Measurements from ENCODE around the gene VPS51. TPM values are rescaled to one million over a fixed set of nuclear protein-coding genes. Genes with fewer than 3 reads are reported as not detected.

Gene VPS51
- total and polyA plus RNA-seq, 2 of the 13 experiments (the other 11 are each of a cell fraction or from before 2014, with no cell fraction given): 76.3 to 90.6 TPM

DNA sequence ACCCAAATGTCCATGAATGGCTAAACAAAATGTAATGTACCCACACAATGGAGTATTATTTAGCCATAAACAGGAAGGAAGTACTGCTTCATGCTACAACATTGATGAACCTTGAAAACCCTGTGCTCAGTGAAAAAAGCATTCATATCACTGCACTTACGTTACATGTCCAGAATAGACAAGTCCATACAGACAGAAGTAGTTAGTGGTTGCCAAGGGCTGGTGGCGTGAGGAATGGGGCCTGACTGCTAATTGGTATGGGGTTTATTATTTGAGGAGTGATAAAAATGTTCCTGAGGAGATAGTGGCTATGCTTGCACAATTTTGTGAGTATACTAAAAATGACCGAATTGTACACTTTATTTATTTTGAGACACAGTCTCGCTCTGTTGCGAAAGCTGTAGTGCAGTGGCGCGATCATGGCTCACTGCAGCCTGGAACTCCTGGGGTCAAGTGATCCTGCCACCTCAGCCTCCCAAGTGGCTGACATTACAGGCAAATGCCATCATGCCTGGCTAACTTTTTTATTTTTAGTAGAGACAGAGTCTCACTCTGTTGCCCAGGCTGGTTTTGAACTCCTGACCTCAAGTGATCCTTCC lies 46.0 kb downstream of the VPS51 start (continued):
- TF ChIP-seq CEBPB (IDR thresholded peaks at IDR 0.05; ENCODE audit: borderline replicate concordance, low read depth, low read length) (peak; percentile 79), ATF7-NPFF (CRISPR knock-in tag; IDR thresholded peaks at IDR 0.05; ENCODE audit: low read depth) (no peak), SAP130 (CRISPR knock-in tag; IDR thresholded peaks at IDR 0.05; ENCODE audit: low read depth) (0 out of 2 replicates have a peak, but pooled peaks have one; percentile 10), CEBPG (CRISPR knock-in tag; IDR thresholded peaks at IDR 0.05) (peak; percentile 78), STAT5B (CRISPR knock-in tag; IDR thresholded peaks at IDR 0.05) (no peak), ZNF687 (CRISPR knock-in tag; IDR thresholded peaks at IDR 0.05) (no peak), BCL6 (CRISPR knock-in tag; IDR thresholded peaks at IDR 0.05) (peak; percentile 12; the same call in 1 of the 2 replicates), ZNF616 (CRISPR knock-in tag; IDR thresholded peaks at IDR 0.05; ENCODE audit: low read depth) (no peak), SALL2 (CRISPR knock-in tag; IDR thresholded peaks at IDR 0.05) (no peak), TCF12 (IDR thresholded peaks at IDR 0.05) (no peak), TCF12 (CRISPR knock-in tag; IDR thresholded peaks at IDR 0.05) (no peak), NR2F6 (IDR thresholded peaks at IDR 0.05) (peak; percentile 11; the same call in 1 of the 2 replicates), NR2F6 (CRISPR knock-in tag; IDR thresholded peaks at IDR 0.05) (no peak), U2AF1 (optimal IDR thresholded peaks at IDR 0.05; ENCODE audit: low read depth, low read length) (no peak), ZNF7 (CRISPR knock-in tag; IDR thresholded peaks at IDR 0.05) (no peak), ZNF451 (CRISPR knock-in tag; IDR thresholded peaks at IDR 0.05) (no peak), HINFP (CRISPR knock-in tag; IDR thresholded peaks at IDR 0.05; ENCODE audit: low read depth) (no peak), ZNF12 (CRISPR knock-in tag; IDR thresholded peaks at IDR 0.05) (peak; percentile 75), ZNF44 (CRISPR knock-in tag; IDR thresholded peaks at IDR 0.05) (no peak), FOXP4 (CRISPR knock-in tag; IDR thresholded peaks at IDR 0.05) (peak; percentile 33; the same call in 1 of the 2 replicates), ZNF564 (CRISPR knock-in tag; IDR thresholded peaks at IDR 0.05) (no peak), SALL1 (CRISPR knock-in tag; IDR thresholded peaks at IDR 0.05) (0 out of 2 replicates have a peak, but pooled peaks have one; percentile 17), SOX5 (CRISPR knock-in tag; IDR thresholded peaks at IDR 0.05; ENCODE audit: borderline replicate concordance) (no peak)
- TF ChIP-seq, protein P1, sequence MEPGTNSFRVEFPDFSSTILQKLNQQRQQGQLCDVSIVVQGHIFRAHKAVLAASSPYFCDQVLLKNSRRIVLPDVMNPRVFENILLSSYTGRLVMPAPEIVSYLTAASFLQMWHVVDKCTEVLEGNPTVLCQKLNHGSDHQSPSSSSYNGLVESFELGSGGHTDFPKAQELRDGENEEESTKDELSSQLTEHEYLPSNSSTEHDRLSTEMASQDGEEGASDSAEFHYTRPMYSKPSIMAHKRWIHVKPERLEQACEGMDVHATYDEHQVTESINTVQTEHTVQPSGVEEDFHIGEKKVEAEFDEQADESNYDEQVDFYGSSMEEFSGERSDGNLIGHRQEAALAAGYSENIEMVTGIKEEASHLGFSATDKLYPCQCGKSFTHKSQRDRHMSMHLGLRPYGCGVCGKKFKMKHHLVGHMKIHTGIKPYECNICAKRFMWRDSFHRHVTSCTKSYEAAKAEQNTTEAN (CRISPR knock-in tag; conservative IDR thresholded peaks at IDR 0.05): 0 out of 2 replicates have a peak, but pooled peaks have one; percentile 32
